Aorta (tissue), 5 donors: ENCODE results near the gene ABHD16B. TPM values are rescaled to one million over a fixed set of nuclear protein-coding genes. Genes with fewer than 3 reads are reported as not detected.

Experiments used
- ATAC-seq: fragments of 200-7000 bp; cut with Tn5 transposase; one replicate; pipeline ENCODE4 v1.9.1; 2022; ENCODE audit warnings: moderate library complexity; ENCODE audit not compliant: low FRiP score
- DNase-seq, 2 donors: peaks; one replicate each; pipeline ENCODE4 v3.0.0-alpha.2; 2020
- H3K27ac ChIP-seq, 2 donors: one replicate each; pipeline ENCODE4 v1.5.1; 2013; ENCODE audit warnings: low read length in 2 of 2, mild to moderate bottlenecking in 2 of 2, moderate library complexity in 2 of 2, control low read depth in 1 of 2, inconsistent platforms in 1 of 2, low read depth in 1 of 2
- H3K27me3 ChIP-seq, 2 donors: one replicate each; pipeline ENCODE4 v1.6.1; 2013; ENCODE audit warnings: control low read depth in 1 of 2, low read length in 1 of 2, mild to moderate bottlenecking in 1 of 2, moderate library complexity in 1 of 2; ENCODE audit not compliant: insufficient read depth in 2 of 2, control insufficient read depth in 1 of 2
- H3K36me3 ChIP-seq, 2 donors: one replicate each; pipeline ENCODE4 v1.6.1; 2013; ENCODE audit warnings: control low read depth in 1 of 2, low read length in 1 of 2, mild to moderate bottlenecking in 1 of 2; ENCODE audit not compliant: insufficient read depth in 2 of 2, control insufficient read depth in 1 of 2
- H3K4me1 ChIP-seq, 2 donors: one replicate each; pipeline ENCODE4 v1.6.1; 2013; ENCODE audit warnings: low read length in 2 of 2, control low read depth in 1 of 2, mild to moderate bottlenecking in 1 of 2, moderate library complexity in 1 of 2; ENCODE audit not compliant: insufficient read depth in 2 of 2, control insufficient read depth in 1 of 2
- H3K4me3 ChIP-seq, 2 donors: one replicate each; pipeline ENCODE4 v1.5.1; 2013; ENCODE audit warnings: low read length in 2 of 2, control low read depth in 1 of 2, mild to moderate bottlenecking in 1 of 2
- H3K9me3 ChIP-seq: one replicate; pipeline ENCODE4 v1.6.1; 2013; ENCODE audit warnings: mild to moderate bottlenecking, low read length; ENCODE audit not compliant: control insufficient read depth
- WGBS, 2 donors: extraction: QIAGEN DNeasy Blood & Tissue Kit; methylation state at CpG; one replicate each; pipeline ENCODE4 v1.1.7; 2013; 5-methylcytosine and 5-hydroxymethylcytosine counted together
- intact Hi-C, 2 donors: fragments of 100-400 bp; cut with DNase I; formaldehyde crosslinking; loops; one replicate each; pipeline versions ENCODE4 v1.14.2 to v1.15.0; 2022
- polyA plus RNA-seq, 2 donors: library from polyadenylated mRNA; stranded (reverse); fragments of 200-250 nt; gene quantifications; one replicate each; pipeline ENCODE4 v1.2.3, GENCODE V29; 2013
- total RNA-seq, 2 donors: library from RNA; stranded (reverse); fragmentation: NEBNext Ultra II Directional; extraction: Animal tissue kit (Norgen Biotek cat#: 25700); gene quantifications; one replicate each; pipeline ENCODE4 v1.2.1, GENCODE V29; 2021
- donor health status: healthy with polysubstance abuse.
- donor health status: Bipolar disorder and iron deficiency.
- donor health status: DM: no; HTN: no; CAD: no.
- donor health status: DM: no; HTN: no; CAD: no.
- donor health status: DM: yes; HTN: yes; CAD: no.

ABHD16B gene
- total and polyA plus RNA-seq, 4 donors: 0.38 TPM; not detected in 3

DNA sequence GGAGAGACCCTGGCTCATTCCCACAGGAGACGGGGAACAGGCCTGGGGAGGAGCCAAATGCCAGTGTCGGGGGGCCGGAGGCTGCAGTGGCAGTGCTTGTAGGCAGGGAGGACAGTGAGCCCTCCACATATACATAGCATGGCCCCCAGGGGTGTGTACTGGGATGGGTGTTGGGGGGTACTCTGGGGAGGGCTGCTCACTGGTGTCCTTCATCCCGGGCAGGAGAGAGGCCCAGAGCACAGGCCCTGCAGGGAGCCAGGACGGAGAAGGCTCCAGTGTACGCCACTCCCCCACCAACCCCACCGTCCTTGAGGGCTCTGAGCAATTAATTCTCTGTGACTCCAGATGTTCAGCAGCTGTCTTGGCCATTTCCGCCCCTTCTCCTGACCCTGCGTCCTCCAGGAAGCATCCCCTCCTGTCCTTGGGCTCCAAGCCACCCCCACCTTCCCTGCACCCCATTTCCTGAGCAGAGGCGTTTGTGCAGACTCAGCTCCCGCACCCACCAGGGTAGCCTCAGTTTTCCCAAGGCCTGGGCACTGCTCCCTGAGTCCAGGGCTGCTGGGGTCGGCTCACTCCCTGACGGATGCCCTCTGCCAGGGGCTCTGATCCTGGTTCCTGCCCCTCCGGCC, 3.4 kb upstream of the ABHD16B start:
- intact Hi-C loops: no loop called here
- no peaks in the 10 kb centered on the region for H3K27me3 ChIP-seq
- DNase-seq (peak in 1 of 2 donors; percentile 75), ATAC-seq (no peak)
- WGBS, 2 donors: 14 to 18% methylated on average over 14 of the region's 14 CpGs
- no peak overlapping the region for H3K4me3 ChIP-seq
- no peaks in the 10 kb centered on the region for H3K4me1 ChIP-seq
- H3K27ac ChIP-seq: no peak overlapping the region
- H3K36me3 ChIP-seq: peaks cover 0 to 2% of the 10 kb centered on the region in 2 donors
- H3K9me3 ChIP-seq: no peaks in the 10 kb centered on the region

DNA sequence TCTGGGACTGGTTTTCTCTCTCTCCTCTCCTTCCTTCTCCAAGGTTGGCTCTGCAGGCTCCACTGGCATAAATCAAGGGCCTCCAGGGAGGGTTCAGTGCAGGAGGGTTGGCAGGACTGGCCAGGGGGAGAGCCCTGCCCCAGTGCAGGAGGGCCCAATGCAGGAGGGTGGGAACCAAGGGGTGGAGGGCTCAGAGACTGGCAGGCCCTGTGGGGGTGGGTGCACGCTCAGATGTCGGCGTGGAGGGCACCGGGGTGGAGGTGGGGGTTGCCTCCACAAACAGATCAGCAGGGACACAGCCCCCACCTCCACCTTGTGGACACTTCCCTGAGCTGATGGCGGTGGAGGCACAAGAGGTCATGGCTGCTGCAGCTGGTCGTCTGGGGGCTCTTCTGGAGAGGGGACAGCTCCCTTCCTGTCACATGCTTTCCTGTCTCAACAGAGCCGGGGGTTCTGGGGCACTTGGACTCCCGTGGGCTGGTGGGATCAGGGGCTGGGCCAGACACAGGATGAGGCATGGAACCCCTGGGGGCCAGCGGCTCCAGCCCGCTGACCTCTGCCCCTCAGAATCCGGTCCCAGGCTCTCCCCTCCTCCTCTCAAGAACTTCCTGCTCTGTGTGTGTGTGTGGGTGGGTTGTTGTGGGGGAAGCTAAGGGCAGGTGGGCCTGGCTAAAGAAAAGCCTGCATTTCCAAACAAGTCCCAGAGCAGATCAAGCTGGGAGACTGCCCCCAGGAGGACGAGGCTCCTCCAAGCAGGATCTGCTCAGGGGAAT, 2.7 kb upstream of the ABHD16B start:
- Histone ChIP-seq H3K9me3 (no peaks in the 10 kb centered on the region), H3K4me3 (no peak overlapping the region), H3K4me1 (no peaks in the 10 kb centered on the region), H3K27me3 (no peaks in the 10 kb centered on the region), H3K36me3 (peaks cover 0 to 2% of the 10 kb centered on the region in 2 donors), H3K27ac (no peak overlapping the region)
- peak; percentile 1 for ATAC-seq
- intact Hi-C loops: no loop called here
- 11% methylated on average over 12 of the region's 12 CpGs for WGBS, 2 donors
- DNase-seq: no peak

DNA sequence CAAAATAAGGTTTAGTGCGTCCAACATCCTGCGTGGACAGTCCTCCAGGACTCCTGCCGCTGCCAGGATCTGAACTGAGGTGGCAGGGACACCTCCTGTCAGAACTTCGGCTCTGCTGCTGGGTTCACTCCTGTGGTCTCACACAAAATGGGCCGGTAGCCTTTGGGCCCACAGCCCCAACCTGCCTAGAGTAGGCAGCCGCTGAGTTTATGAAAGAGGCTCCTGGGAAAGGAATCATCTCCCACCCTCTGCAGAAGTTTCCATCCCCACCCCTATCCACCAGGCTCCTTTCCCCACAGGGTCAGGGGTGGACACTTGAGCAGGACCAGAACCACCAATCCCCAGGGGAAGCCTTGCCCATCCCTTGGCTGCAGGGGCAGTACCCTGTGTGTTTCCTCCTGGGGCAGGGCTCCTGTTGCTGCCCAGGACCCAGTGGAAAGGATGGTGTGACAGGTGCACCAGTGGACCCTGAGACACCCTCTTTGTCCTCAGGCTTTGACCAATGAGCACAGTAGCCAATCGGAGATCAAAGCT, 2.1 kb upstream of the ABHD16B start:
- WGBS, 2 donors: 38 to 45% methylated on average over 7 of the region's 7 CpGs
- Histone ChIP-seq H3K36me3 (peaks cover 0 to 2% of the 10 kb centered on the region in 2 donors), H3K4me1 (no peaks in the 10 kb centered on the region), H3K27ac (no peak overlapping the region), H3K4me3 (no peak overlapping the region), H3K9me3 (no peaks in the 10 kb centered on the region), H3K27me3 (no peaks in the 10 kb centered on the region)
- intact Hi-C loops: no loop called here
- ATAC-seq (no peak), DNase-seq (no peak)

DNA sequence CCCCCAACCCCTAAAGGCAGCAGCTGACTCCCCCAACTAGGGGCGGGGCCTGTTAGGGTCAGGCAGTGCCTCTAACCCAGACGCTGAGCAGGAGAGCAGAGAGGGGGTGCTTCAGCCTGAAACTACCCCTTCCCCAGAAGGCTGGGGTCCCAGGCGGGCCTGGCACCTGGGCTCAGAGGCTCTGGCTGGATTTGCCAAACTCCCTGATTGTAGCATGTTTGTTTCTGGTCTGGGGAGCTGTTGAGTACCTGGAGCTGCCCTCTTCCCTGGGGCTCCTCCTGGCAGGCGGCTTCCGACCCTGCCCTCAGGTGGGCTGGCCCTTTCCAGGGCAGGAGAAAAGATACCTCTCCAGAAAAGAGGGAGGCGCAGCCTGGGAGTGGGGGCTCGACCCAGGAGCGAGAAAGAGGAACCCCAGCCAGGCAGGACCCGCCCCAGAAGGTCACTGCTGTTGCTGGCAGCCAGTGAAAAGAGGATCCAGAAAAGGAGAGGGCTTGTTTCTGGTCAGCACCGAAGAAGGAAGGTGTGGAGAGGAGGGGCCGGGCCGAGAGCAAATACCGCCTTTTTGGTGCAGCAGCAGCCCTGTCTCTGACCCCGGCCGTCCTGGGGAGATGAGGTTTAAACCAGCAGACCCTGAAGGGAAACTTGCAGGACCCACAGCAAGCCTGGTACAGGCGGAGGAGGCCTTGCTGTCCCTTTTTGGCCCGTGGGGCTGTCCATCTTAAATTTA, 810 bp upstream of the ABHD16B start:
- WGBS, 2 donors: 73 to 80% methylated on average over 15 to 17 of the region's 17 CpGs
- ATAC-seq (no peak), DNase-seq (peak in 1 of 2 donors; percentile 76)
- intact Hi-C loops: loop anchor here (5.0 kb wide), 2 partner anchors 73 to 323 kb away; partner anchors contain the start of gene PTK6 (in 1 of the 2)
- Histone ChIP-seq H3K4me3 (no peak overlapping the region), H3K36me3 (peaks cover 0 to 2% of the 10 kb centered on the region in 2 donors), H3K27ac (no peak overlapping the region), H3K4me1 (no peaks in the 10 kb centered on the region), H3K9me3 (no peaks in the 10 kb centered on the region), H3K27me3 (no peaks in the 10 kb centered on the region)

DNA sequence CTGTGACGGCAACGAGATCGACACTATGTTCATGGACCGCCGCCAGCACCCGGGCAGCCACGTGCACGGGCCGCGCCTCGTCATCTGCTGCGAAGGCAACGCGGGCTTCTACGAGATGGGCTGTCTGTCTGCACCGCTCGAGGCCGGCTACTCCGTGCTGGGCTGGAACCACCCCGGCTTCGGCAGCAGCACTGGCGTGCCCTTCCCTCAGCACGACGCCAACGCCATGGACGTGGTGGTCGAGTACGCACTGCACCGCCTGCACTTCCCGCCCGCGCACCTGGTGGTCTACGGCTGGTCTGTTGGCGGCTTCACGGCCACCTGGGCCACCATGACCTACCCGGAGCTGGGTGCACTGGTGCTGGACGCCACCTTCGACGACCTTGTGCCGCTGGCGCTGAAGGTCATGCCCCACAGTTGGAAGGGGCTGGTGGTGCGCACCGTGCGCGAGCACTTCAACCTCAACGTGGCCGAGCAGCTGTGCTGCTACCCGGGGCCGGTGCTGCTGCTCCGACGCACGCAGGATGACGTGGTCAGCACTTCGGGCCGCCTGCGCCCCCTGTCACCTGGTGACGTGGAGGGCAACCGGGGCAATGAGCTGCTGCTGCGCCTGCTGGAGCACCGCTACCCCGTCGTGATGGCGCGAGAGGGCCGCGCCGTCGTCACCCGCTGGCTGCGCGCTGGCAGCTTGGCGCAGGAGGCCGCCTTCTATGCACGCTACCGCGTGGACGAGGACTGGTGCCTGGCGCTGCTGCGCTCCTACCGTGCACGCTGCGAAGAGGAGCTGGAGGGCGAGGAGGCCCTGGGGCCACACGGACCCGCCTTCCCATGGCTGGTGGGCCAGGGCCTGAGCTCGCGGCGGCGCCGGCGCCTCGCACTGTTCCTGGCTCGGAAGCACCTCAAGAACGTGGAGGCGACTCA, 943 bp downstream of the ABHD16B start:
- H3K27ac ChIP-seq: no peak overlapping the region
- no peak overlapping the region for H3K4me3 ChIP-seq
- ATAC-seq (no peak), DNase-seq (peak in 1 of 2 donors; percentile 77)
- H3K4me1 ChIP-seq: no peaks in the 10 kb centered on the region
- H3K9me3 ChIP-seq: no peaks in the 10 kb centered on the region
- H3K27me3 ChIP-seq: no peaks in the 10 kb centered on the region
- intact Hi-C loops: loop anchor here (5.0 kb wide), 2 partner anchors 75 to 325 kb away; partner anchors contain the start of gene PTK6 (in 1 of the 2)
- H3K36me3 ChIP-seq: peaks cover 0 to 2% of the 10 kb centered on the region in 2 donors
- 96% methylated on average over 90 to 95 of the region's 95 CpGs for WGBS, 2 donors

DNA sequence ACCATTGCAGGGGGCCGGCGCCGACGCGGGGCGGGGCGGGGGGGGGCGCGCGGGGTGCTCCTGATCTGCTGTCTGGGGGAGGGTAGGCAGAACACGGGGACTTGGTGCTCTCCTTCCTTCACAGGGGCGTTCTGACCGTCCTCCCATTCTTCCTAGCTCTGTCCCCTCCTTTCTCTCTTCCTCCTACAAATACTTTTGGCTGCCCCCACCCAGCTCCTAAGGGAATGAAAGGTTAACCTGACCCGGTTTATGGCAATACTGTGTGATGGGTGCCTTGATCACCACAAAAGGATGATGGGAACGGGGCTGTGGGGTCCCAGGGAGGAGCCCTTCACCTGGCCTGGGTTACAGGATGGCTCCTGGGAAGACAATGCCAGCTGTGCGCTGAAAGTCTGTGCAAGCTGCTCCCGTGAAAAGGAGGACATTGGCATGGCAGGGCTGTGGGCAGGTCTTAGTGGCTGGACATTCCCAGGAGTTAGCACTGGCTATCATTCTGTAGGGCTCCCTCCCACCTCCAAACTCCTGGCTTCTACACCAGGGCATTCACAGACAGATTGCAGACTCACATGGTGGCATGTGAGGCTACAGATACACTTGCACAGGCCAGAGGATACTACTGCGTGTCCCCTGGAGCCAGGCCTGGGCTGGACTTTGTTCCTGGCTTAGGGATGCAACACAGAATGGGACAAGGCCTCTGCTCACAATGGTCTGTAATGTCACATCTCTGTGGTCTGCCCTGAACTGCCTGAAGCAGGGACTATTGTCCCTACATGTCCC, 1.9 kb downstream of the ABHD16B start:
- no peaks in the 10 kb centered on the region for H3K4me1 ChIP-seq
- DNase-seq: no peak
- WGBS, 2 donors: 84 to 86% methylated on average over 18 of the region's 18 CpGs

DNA sequence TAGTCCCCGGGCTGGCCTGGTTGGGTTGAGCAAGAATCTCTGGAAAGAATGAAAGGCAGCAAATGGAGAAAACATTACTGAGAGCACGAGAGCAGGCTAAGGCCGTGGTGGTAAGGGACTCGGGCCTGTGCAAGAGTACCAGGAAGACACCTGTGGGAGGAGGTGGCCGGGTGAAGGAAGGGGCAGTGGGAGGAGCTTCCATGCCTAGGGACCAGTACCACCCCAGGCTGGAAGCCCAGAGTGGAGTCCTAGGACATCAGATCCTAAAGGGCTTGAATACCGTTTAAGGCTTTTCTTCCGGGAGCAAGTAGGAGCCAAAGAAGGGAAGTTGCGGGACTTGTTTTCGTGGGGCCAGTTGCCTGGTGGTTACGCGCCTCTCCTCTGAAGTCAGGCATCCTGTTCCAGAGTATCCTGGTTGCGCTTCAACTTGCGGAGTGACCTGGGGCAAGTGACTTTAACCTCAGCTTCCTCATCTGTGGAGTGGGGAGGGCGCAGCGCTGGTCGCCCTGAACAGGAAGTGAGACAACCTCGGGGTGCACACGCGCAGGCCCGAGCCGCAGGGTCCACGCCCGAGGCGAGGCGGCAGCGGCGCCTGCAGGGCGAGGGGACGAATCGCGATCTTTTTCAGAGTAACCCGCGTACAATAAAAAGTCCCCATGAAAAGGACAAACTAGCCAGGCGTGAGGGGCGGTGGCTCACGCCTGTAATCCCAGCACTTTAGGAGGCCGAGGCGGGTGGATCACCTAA, 2.7 kb downstream of the ABHD16B start:
- Histone ChIP-seq H3K9me3 (no peaks in the 10 kb centered on the region), H3K27me3 (no peaks in the 10 kb centered on the region), H3K4me1 (no peaks in the 10 kb centered on the region), H3K36me3 (peaks cover 0 to 2% of the 10 kb centered on the region in 2 donors), H3K27ac (peak overlapping the region in 1 of 2 donors; percentile 6), H3K4me3 (peak overlapping the region in 1 of 2 donors; percentile 63)
- WGBS, 2 donors: 5 to 6% methylated on average over 38 of the region's 38 CpGs
- intact Hi-C loops: loop anchor here (2.0 to 5.0 kb wide), 3 partner anchors 77 to 327 kb away; partner anchors contain the start of gene PTK6 (in 1 of the 2)
- peak; percentile 91 for ATAC-seq
- DNase-seq: peak; percentile 94

More for the DNA sequence above, 1.9 kb downstream of the ABHD16B start:
- Histone ChIP-seq H3K36me3 (peaks cover 0 to 2% of the 10 kb centered on the region in 2 donors), H3K27me3 (no peaks in the 10 kb centered on the region), H3K4me3 (no peak overlapping the region), H3K27ac (no peak overlapping the region), H3K9me3 (no peaks in the 10 kb centered on the region)
- intact Hi-C loops: loop anchor here (5.0 kb wide), 2 partner anchors 76 to 326 kb away; partner anchors contain the start of gene PTK6 (in 1 of the 2)
- no peak for ATAC-seq
